ENCODE measurements around the gene MAPK8IP2. TPM values are rescaled to one million over a fixed set of nuclear protein-coding genes. Genes with fewer than 3 reads are reported as not detected.

Gene MAPK8IP2
- polyA plus RNA-seq, 2 of the 4 experiments (the other 2 are of a cell fraction): 0.76 to 3.0 TPM

DNA sequence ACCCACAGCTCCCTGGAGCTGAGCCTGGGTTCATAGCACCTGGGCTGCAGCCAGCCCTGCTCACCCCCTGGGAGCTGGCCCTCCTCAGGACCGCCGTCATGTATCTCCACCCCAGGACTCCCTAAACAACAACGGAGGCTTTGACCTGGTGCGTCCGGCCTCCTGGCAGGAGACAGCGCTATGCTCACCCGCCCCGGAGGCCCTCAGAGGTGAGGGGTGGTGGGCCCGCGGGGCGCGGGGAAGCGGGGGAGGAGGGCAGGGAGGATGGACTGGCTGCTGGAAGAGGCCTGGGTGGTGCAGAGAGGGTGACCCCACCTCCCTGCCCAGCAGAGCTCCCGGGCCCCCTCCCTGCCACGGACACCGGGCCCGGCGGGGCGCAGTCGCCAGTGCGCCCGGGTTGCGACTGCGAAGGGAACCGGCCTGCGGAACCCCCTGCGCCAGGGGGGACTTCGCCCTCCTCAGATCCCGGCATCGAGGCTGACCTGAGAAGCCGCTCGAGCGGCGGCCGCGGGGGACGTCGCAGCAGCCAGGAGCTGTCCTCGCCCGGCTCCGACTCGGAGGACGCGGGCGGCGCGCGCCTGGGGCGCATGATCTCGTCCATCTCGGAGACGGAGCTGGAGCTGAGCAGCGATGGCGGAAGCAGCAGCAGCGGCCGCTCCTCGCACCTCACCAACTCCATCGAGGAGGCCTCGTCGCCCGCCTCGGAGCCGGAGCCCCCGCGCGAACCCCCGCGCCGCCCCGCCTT, 3.1 kb downstream of the MAPK8IP2 start (continued):
- TF ChIP-seq SREBF2 (IDR thresholded peaks at IDR 0.05) (no peak), CTCF (IDR thresholded peaks at IDR 0.05) (no peak), ZC3H11A (IDR thresholded peaks at IDR 0.05) (no peak), FOXS1 (CRISPR knock-in tag; IDR thresholded peaks at IDR 0.05) (no peak)

DNA sequence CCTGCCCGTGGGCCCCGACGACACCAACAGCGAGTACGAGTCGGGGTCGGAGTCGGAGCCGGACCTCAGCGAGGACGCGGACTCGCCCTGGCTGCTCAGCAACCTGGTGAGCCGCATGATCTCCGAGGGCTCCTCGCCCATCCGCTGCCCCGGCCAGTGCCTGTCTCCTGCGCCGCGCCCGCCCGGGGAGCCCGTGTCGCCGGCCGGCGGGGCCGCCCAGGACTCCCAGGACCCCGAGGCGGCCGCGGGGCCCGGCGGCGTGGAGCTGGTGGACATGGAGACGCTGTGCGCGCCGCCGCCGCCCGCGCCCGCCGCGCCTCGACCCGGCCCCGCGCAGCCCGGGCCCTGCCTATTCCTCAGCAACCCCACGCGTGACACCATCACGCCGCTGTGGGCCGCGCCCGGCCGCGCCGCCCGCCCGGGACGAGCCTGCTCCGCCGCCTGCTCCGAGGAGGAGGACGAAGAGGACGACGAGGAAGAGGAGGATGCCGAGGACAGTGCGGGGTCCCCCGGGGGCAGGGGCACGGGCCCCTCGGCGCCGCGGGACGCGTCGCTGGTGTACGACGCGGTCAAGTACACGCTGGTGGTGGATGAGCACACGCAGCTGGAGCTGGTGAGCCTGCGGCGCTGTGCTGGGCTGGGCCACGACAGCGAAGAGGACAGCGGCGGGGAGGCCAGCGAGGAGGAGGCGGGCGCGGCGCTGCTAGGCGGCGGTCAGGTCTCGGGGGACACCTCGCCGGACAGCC, 3.8 kb downstream of the MAPK8IP2 start:
- ATAC-seq: no peak
- Histone ChIP-seq H3K27ac (no peak overlapping the region), H3K4me3 (no peak overlapping the region), H3K4me1 (peaks cover 4% of the 10 kb centered on the region; the same call in 1 of the 3 replicates), H3K4me2 (no peak overlapping the region), H3K9me3 (no peaks in the 10 kb centered on the region)
- DNase-seq (ENCODE audit: low read depth in 1 of 2, low spot score in 1 of 2): no peak
- ChIA-PET POLR2A (no interaction called here), CTCF (interaction anchor here (0.7 kb wide), 1 partner anchor 34 kb away, joined by 3 read pairs; no protein-coding TSS in a partner anchor)
- no peak for TF ChIP-seq ZSCAN20 (CRISPR knock-in tag; IDR thresholded peaks at IDR 0.05)
- TF ChIP-seq, protein P1, sequence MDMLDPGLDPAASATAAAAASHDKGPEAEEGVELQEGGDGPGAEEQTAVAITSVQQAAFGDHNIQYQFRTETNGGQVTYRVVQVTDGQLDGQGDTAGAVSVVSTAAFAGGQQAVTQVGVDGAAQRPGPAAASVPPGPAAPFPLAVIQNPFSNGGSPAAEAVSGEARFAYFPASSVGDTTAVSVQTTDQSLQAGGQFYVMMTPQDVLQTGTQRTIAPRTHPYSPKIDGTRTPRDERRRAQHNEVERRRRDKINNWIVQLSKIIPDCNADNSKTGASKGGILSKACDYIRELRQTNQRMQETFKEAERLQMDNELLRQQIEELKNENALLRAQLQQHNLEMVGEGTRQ (IDR thresholded peaks at IDR 0.05): no peak
- TF ChIP-seq CBX2 (IDR thresholded peaks at IDR 0.05; ENCODE audit: borderline replicate concordance, low read depth): no peak
- no peak for TF ChIP-seq TP53 (CRISPR knock-in tag; IDR thresholded peaks at IDR 0.05)
- no peak for TF ChIP-seq REST (IDR thresholded peaks at IDR 0.05)
- TF ChIP-seq PHF8 (IDR thresholded peaks at IDR 0.05; ENCODE audit: borderline replicate concordance, low read depth): no peak
- TF ChIP-seq HOXA7 (CRISPR knock-in tag; IDR thresholded peaks at IDR 0.05): no peak
- TF ChIP-seq JUN (IDR thresholded peaks at IDR 0.05): no peak
- no peak for TF ChIP-seq HMGXB4 (CRISPR knock-in tag; IDR thresholded peaks at IDR 0.05; ENCODE audit: borderline replicate concordance)
- TF ChIP-seq POLR2AphosphoS2 (conservative IDR thresholded peaks at IDR 0.05; ENCODE audit: low read length): no peak
- TF ChIP-seq, protein P2, sequence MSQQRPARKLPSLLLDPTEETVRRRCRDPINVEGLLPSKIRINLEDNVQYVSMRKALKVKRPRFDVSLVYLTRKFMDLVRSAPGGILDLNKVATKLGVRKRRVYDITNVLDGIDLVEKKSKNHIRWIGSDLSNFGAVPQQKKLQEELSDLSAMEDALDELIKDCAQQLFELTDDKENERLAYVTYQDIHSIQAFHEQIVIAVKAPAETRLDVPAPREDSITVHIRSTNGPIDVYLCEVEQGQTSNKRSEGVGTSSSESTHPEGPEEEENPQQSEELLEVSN (IDR thresholded peaks at IDR 0.05; ENCODE audit: borderline replicate concordance, low read depth): no peak
- TF ChIP-seq RAD21 (conservative IDR thresholded peaks at IDR 0.05 in 1 of 2, IDR thresholded peaks at IDR 0.05 in 1 of 2): no peak
- TF ChIP-seq RARB (CRISPR knock-in tag; IDR thresholded peaks at IDR 0.05): no peak
- no peak for FAIRE-seq
- 94% methylated on average over 60 of the region's 103 CpGs for WGBS (ENCODE audit: missing lambda C conversion rate)
